OCI-LY3 (cell line): ENCODE data around the gene TRERF1.
A peak's percentile ranks its signal among the peaks of the same experiment; 100 is the strongest.

Experiments
- H2AFZ ChIP-seq: fragments of 200-600, 300-600 bp; shearing (Covaris generic); 2 replicates; pipeline ENCODE4 v1.6.0; 2014; ENCODE audit warnings: antibody characterized with exemption, low read depth, low read length
- H3K27ac ChIP-seq: fragments of 200-600, 300-600 bp; sonication (generic); 2 replicates; pipeline ENCODE4 v1.5.1; 2014; ENCODE audit warnings: mild to moderate bottlenecking, low read length, moderate library complexity, mixed read lengths
- H3K27me3 ChIP-seq: fragments of 200-600, 300-600 bp; sonication (generic); 2 replicates; pipeline ENCODE4 v1.6.1; 2014; ENCODE audit warnings: low read depth, low read length, mixed read lengths
- H3K36me3 ChIP-seq: fragments of 200-600, 300-600 bp; sonication (generic); replicated peaks from 2 replicates; pipeline ENCODE3; 2014; ENCODE audit warnings: low read depth, low read length, mixed read lengths
- H3K4me1 ChIP-seq: fragments of 300-600, 200-600 bp; sonication (generic); 2 replicates; pipeline ENCODE4 v1.6.1; 2014; ENCODE audit warnings: low read length, mixed read lengths
- H3K4me2 ChIP-seq: fragments of 200-600, 300-600 bp; sonication (generic); 2 replicates; pipeline ENCODE4 v1.6.1; 2014; ENCODE audit warnings: low read length, mixed read lengths
- H3K4me3 ChIP-seq: fragments of 300-600, 200-600 bp; sonication (generic); 2 replicates; pipeline ENCODE4 v1.5.1; 2014; ENCODE audit warnings: antibody characterized with exemption, mild to moderate bottlenecking, low read length, moderate library complexity
- H3K79me2 ChIP-seq: fragments of 300-600, 200-600 bp; shearing (Covaris generic); 2 replicates; pipeline ENCODE4 v1.6.1; 2014; ENCODE audit warnings: mild to moderate bottlenecking, low read length, mixed read lengths
- H3K9ac ChIP-seq: fragments of 300-600, 200-600 bp; shearing (Covaris generic); 2 replicates; pipeline ENCODE4 v1.6.0; 2014; ENCODE audit warnings: mild to moderate bottlenecking, low read length, moderate library complexity
- H3K9me3 ChIP-seq: fragments of 200-600, 300-600 bp; shearing (Covaris generic); 2 replicates; pipeline ENCODE4 v1.6.1; 2014; ENCODE audit warnings: low read length, mixed read lengths; ENCODE audit not compliant: insufficient read depth
- H4K20me1 ChIP-seq: fragments of 200-600, 300-600 bp; sonication (generic); 2 replicates; pipeline ENCODE4 v1.6.1; 2016; ENCODE audit warnings: low read length, mixed read lengths; ENCODE audit not compliant: insufficient read depth
- CTCF ChIP-seq: fragments of 200-600, 300-600 bp; sonication (generic); IDR thresholded peaks from 2 replicates; pipeline ENCODE4 v1.5.1; 2014; ENCODE audit warnings: antibody characterized with exemption, low read length, low read depth
- EZH2phosphoT487 ChIP-seq: fragments of 200-600 bp; shearing (Covaris generic); IDR thresholded peaks from 2 replicates; pipeline ENCODE4 v1.6.1; 2018; ENCODE audit warnings: antibody characterized with exemption, mixed run types, low read depth

Gene TRERF1

GRCh38 chr6:42460883-42461282 is 9.2 kb upstream of the TRERF1 start:
- TF ChIP-seq EZH2phosphoT487, result no peak
- no peak for TF ChIP-seq CTCF
- Histone ChIP-seq H4K20me1 (no peaks in the 10 kb centered on the region), H3K4me1 (no peaks in the 10 kb centered on the region), H3K27ac (no peak overlapping the region), H3K9me3 (no peaks in the 10 kb centered on the region), H2AFZ (no peak overlapping the region), H3K4me2 (no peak overlapping the region), H3K9ac (no peak overlapping the region), H3K79me2 (no peaks in the 10 kb centered on the region), H3K27me3 (no peaks in the 10 kb centered on the region), H3K36me3 (no peaks in the 10 kb centered on the region), H3K4me3 (no peak overlapping the region)

- 0 out of 2 replicates have a peak overlapping the region, but pooled peaks have one; percentile 26 for H2AFZ ChIP-seq
These were observed 8.2 kb upstream of the TRERF1 start for GRCh38 chr6:42459888-42460287.

GRCh38 chr6:42454428-42454791 is 2.7 kb upstream of the TRERF1 start:
- H3K9me3 ChIP-seq, result no peaks in the 10 kb centered on the region
- 0 out of 2 replicates have a peak, but pooled peaks cover 9% of the 10 kb centered on the region for H4K20me1 ChIP-seq
- H3K27me3 ChIP-seq, result no peaks in the 10 kb centered on the region
- H3K9ac ChIP-seq, result peak overlapping the region; percentile 100
- H3K36me3 ChIP-seq, result peaks cover 5% of the 10 kb centered on the region
- TF ChIP-seq CTCF (no peak), EZH2phosphoT487 (no peak)
- H2AFZ ChIP-seq, result no peak overlapping the region; the same call in 1 of the 2 replicates
- peaks cover 25% of the 10 kb centered on the region for H3K79me2 ChIP-seq
- H3K27ac ChIP-seq, result peak overlapping the region; percentile 91; the same call in 1 of the 2 replicates
- peaks cover 31% of the 10 kb centered on the region for H3K4me1 ChIP-seq
- peak overlapping the region; percentile 88 for H3K4me2 ChIP-seq
- H3K4me3 ChIP-seq, result peak overlapping the region; percentile 93

More at GRCh38 chr6:42459888-42460287, 8.2 kb upstream of the TRERF1 start:
- no peak overlapping the region for H3K4me3 ChIP-seq
- H3K79me2 ChIP-seq, result no peaks in the 10 kb centered on the region
- no peaks in the 10 kb centered on the region for H3K27me3 ChIP-seq
- H3K27ac ChIP-seq, result no peak overlapping the region
- no peaks in the 10 kb centered on the region for H3K36me3 ChIP-seq
- peak; percentile 55 for TF ChIP-seq CTCF
- TF ChIP-seq EZH2phosphoT487, result no peak
- no peaks in the 10 kb centered on the region for H3K9me3 ChIP-seq
- H3K9ac ChIP-seq, result no peak overlapping the region
- peaks cover under 1% of the 10 kb centered on the region; the same call in 1 of the 2 replicates for H3K4me1 ChIP-seq
- no peak overlapping the region for H3K4me2 ChIP-seq
- no peaks in the 10 kb centered on the region for H4K20me1 ChIP-seq

- H3K79me2 ChIP-seq, result peaks cover 31% of the 10 kb centered on the region
- H3K9ac ChIP-seq, result peak overlapping the region; percentile 100
- H3K4me1 ChIP-seq, result peaks cover 32% of the 10 kb centered on the region
- peak overlapping the region; percentile 91 for H3K27ac ChIP-seq
- peaks cover 11% of the 10 kb centered on the region for H3K36me3 ChIP-seq
- peak overlapping the region; percentile 88 for H3K4me2 ChIP-seq
- H2AFZ ChIP-seq, result no peak overlapping the region; the same call in 1 of the 2 replicates
- TF ChIP-seq CTCF, result no peak
- TF ChIP-seq EZH2phosphoT487, result no peak
- no peaks in the 10 kb centered on the region for H3K9me3 ChIP-seq
- peak overlapping the region; percentile 93 for H3K4me3 ChIP-seq
- H3K27me3 ChIP-seq, result no peaks in the 10 kb centered on the region
- 0 out of 2 replicates have a peak, but pooled peaks cover 9% of the 10 kb centered on the region for H4K20me1 ChIP-seq
These were observed 2.1 kb upstream of the TRERF1 start for GRCh38 chr6:42453654-42454427.
